Midbrain (tissue), 1 donor: ENCODE measurements around the gene GMDS.
"Not testable (repeated sequence)": the region's sequence is repeated elsewhere in the genome, so short reads cannot be mapped to it uniquely, and the experiment has no call there.

Experiments used
- DNase-seq: peaks from one replicate; lab custom pipeline; 2025; lab: John Stamatoyannopoulos, UW

The GMDS gene

DNA sequence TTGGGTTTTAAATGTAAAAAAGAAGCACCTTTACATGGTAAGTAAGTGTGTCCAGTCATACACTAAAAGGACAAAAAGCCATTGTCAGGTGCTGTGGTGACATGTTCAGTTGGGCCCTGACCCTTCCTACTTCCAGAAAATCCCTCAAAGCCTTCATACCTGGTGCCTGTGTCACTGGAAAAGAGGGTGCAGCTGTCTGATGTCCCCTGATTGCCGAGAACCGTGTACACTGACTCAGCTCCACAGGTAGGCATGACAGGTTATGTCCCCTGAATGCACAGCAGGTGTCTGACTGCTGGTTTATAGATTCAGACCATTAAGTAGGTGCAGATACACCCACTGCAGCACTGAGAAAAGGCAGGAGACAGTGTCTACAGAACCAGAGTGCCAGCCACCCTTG lies 536.6 kb downstream of the GMDS start:
- no peak for DNase-seq

DNA sequence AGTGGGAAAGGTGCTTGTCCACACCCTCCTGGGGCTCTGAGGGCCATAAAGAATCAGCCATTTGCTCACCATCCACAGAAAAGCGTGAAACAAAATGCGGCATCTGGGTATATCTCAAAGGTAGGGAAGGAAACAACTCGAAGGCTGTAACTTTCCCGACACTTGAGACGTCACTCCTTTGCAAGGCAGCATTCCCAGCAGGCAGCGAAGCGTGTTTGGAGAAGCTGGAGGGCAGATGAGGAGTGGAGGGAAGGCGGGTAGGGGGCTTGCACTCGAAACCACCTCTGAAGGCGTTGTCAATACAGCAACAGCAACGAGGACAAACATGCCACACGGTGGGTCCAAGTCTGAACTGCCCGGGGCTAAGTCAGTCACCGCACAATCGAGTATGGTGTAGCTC lies 537.3 kb downstream of the GMDS start:
- DNase-seq, result no peak

DNA sequence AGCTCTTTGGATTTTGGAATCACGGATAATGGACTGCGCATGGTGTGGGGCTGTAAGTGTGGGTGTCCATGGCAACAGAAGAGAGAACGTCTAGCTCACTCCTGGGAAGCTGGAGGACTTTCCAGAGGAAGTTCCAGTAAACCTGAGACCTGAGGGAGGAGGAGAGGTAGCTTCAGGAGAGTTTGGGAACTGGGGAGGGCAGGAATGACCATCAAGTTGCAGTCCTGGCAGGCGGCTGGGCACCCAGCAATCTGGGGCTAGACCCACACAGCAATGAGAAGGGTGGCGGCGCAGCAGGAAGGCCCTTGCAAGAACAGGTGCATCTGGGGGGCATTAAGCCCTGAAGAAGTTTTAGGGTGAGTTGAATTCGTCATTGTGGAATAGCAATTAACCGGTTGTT lies 539.8 kb downstream of the GMDS start:
- DNase-seq, result no peak

DNA sequence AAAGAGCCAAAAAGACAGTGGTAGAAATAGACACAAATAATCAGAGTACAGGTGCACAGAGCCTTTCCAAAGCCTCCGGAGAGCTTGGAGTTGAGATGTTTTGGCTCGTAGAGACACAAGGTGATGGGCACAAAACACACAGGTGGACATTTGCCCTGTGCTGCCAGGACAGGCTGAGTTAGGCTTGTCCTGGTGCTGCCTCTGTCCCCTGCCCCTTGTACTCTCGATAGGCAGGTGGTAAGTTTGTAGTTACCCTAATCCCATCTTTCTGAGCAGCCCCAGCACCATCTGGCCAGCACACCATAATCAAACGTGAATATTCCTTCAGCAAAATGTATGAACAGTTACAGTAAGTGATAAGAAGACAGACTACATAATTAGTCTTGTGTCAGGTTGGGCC lies 540.2 kb downstream of the GMDS start:
- no peak for DNase-seq

DNA sequence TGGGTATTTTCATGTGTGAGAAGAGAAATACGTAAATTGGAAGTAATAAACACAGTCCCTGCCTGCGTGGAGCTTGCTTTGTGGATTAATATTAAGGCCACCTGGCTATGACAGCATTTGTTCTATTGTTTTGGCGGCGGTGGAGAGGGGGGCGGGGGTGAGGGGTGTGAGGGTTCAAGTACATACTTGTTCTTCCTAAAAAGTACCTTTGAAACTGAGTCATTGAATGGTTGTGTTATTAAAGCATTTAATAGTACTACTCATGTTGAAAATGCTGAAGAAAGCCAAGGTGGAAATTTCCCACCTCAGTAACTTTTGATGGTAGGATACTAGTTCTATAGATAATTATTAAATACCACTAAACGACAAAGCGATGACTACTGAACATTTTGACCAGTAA lies 540.7 kb downstream of the GMDS start:
- DNase-seq, result no peak

DNA sequence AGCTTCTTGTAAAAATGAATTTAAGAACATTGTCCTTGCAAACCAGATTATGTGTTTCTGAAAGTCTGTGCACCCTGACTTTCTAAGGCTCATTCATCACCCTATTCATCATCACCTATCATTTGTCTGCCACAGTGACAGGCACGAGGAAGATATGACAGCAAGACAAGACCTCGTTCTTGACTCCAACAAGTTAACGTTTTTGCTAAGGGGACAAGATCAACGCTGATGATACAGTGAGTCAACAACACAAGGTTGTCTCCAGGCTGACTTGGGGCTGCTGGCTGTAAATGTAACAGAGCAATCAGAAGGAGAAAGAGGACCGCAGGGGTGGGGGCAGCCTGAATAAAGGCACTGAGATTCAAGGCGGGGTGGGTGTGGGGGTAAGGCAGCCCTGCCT lies 541.5 kb downstream of the GMDS start:
- no peak for DNase-seq

DNA sequence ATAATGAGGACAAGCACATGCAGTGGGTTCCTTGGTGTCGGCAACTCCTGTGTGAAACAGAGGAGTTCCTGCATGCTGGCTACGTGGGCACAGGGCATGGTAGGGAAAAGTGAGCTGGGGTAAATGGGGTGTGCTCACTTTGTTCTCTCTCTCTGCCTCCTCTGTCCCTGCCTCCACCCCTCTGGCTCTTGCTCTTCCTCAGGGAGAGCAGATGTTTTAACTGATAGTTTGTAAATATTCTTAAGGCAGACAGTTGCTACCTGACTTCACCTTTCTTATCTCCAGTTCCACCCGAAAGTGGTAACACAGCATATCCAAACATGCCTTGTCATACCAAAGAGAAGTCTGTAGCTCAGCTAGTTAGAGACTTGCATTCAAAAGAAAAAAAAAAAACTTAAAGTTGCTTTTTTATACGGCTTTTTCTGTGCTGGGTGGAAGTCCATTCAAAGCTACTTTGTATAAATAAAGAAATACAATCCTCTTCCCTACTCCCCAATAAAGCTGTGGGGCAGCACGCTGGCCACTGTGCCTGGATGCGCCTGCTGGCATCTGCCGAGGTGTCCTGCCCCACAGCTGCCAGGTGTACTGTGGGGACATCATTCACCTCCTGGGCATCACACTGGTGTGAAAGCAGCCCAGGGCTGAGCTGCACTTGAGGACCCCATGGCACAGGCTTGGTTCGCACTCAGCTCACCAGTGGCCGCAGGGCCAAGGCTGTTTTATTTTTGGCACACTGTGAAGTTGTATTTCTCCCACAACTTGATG lies 542.1 kb downstream of the GMDS start:
- no peak for DNase-seq

DNA sequence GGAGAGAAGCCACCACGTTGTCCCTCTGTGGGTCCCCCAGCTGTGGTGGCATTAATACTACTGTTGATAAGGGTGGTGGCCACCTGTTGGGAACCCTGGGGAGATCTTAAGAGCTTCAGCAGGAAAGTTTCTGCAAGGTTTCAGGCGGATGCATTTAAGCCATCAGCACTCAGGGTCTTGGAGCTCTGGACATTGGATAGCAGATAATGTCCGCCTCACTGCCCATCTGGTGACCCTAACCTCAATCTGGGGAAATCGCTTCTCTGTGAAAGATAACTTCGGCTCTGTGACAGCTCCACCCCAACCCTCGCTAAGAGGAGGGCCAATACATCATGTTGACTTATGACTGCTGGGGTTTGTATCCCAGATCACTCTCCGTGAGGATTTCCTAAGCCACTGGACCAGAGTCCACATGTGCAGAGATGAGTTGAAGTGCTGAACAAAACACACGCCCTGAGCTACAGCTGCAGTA lies 542.8 kb downstream of the GMDS start:
- no peak for DNase-seq

DNA sequence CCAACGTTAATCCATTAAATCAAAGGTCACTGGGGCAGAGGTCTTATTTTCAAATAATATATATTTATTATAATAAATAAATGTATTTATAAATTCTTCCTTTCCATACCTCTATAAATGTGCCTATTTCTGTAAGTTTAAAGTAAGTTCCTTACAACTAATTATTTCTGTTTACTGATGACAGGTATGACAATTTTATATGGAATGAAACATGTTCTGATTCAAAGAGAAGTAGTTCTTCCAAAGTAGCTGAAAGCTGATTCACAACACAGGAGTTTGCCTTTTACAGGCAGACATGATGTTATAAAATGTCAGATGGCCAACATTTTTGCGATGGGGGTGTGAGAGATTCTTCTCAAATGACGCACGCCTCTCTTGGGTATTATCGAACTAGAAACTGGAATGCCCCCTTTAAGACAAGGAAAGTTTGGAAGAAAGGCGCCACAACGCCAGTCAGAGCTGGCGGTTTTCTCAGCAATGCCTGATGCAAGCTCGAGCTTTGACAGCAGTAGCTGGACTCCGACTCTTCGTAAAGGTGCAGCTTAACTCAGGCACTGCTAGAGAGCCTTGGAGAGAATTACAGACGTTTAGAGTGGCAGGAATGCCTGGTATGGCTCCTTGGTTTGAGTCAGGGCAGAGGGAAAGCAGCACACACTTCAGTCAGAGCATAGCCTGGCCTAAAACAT lies 543.6 kb downstream of the GMDS start:
- DNase-seq, result no peak

DNA sequence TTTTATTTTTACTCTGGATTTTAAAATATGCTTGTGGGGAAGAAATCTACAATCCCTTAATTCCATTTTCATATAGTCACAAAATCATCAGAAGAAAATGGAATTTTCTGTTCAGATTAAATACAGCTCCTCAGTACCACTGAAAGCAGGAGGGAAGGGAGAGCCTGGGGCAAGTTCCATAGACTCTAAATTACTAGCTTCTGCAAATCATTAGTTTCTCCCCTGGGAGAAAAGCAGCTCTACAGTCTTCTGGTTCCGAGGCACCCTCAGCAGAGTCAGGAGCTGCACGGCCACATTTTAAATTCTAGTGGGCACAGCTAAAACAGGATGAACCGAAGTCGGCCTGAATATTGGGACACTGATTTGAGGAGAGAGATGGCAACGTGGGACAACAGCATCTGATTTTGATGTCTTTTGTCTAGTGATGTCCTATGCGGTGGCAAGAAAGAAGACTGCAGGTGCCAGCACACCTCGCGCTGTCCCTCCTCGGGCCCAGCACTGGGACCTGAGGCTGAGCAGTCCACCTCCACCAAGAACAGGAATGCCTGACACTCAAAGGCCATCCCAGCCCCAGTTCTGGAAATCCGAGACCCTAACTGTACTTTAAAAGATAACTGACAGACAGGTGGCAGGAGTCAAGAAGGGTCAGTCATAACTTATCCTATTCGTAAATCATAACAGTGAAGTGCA lies 545.0 kb downstream of the GMDS start:
- DNase-seq, result no peak

DNA sequence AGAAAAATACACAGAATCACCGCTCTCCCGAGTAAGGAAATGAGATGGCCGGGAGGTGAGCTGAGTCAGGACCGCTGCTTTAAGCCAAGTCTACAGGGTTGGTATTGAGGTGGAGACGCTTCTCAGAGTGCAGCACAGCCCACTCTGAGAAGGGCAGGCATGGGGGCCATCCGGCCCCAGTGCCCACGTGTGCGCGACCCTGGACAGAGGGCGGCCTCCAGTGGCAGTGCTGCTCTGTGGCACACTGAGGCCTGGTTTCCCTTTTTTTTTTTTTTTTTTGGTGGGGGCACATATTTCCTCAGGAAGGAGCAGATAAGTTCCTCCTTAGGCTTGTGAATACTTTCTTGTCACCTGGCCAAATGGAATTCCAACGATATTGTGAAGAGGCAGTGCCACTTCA lies 546.9 kb downstream of the GMDS start:
- DNase-seq, result no peak

DNA sequence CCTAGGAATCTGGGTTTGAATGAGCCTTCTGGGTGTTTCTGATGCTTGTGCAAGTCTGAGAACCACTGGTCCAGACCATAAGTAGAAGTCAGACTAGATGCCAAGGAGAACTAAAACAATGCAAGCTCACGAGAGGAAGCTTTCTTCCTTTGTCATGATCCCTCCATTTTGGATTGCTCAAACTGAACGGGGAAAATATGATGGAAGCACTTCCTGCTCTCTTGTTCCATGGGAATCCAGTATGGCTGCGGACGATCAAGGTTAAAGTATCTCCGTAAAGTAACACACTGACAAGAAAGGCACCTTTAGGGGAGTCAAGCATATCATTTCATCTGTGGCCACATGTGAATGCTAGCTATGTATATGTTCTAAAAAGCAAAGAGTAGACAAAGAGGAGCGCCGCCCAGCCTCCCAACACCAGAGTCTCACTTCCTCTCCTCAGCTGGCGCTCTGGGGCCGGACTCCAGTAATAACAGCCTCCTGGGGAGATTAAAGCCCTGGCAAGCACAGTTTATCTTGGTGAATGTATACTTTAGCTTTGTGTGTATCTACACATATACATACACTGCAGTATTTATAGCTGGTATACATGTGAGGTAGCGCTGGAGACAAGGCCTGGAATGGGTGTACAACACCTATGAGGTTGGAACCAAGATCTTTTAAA lies 547.6 kb downstream of the GMDS start:
- DNase-seq, result no peak

DNA sequence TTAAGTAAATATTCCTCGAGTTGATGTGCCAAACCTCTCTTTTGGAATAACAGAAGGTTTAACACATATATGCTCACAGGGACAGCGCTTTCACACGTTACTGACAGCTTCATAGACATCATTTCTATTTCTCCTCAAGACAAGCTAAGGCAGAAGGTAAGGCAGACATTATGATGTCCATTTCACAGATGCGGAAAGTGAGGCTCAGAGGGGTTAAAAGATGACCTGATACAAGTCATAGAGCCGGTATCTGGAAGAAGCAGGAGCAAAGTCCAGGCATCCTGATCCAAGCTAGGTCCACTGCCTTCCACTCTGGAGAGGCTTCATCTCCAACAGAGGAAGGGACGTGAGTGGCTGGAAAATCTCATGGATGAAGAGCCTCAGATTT lies 548.9 kb downstream of the GMDS start:
- DNase-seq, result no peak

DNA sequence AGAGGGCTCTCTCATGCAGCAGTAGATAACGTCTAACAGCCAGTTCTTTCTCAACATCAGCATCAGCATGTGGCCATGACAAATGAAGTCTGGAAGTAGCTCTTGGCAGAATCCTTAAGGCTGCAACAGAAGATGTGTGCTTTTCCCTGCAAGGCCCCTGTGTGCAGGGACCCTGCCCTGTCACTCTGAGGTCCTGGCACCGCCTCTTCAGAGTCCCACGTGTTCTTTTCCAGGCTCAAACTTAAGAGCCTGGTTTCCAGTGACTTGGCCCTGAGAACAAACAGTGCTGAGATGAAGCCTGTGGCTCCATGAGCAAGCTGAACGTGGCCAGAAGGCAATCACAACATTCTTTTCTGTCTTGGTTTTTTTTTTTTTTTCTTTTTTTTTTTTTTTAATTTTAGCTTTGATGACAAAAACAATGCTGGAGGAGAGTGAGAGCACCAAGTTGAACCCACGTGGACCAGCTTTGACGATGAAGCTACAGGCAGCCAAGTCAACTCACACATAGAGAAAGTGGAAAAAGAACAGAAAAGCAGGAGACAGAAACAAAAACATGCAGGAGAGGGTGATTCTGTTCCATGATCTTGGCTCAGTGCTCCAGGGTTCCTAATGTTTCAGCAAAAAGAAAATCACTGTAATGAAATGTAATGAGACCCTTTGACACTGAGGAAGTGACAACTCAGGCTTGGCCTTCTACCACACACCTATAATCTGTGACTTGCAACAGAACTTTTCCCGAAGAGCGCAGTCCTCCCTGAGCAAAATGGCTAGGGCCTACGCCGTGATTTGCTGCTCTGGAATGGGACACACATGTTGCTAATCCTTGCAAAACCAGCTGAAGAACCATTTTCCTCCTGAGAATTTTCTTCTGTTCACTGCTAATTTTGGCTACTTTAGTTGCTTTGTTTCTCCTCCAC lies 549.6 kb downstream of the GMDS start:
- no peak for DNase-seq

DNA sequence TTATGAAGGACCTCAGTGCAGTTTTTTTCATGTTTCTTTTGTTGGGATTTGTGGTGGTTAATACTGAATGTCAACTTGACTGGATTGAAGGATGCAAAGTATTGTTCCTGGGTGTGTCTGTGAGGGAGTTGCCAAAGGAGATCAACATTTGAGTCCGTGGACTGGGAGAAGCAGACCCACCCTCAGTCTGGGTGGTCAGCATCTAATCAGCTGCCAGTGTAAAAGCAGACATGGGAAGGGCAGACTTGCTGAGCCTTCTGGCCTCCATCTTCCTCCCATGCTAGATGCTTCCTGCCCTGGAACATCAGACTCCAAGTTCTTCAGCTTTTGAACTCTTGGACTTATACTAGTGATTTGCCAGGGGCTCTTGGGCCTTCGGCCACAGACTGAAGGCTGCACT lies 553.6 kb downstream of the GMDS start:
- not testable (repeated sequence) for DNase-seq

DNA sequence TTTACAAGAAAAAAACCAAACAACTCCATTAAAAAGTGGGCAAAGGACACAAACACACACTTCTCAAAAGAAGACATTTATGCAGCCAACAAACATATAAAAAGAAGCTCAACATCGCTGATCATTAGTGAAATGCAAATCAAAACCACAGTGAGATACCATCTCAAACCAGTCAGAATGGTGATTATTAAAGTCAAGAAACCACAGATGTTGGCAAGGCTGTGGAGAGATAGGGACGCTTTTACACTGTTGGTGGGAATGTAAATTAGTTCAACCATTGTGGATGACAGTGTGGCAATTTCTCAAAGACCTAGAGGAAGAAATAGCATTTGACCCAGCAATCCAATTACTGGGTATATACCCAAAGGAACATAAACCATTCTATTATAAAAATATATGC lies 554.7 kb downstream of the GMDS start:
- not testable (repeated sequence) for DNase-seq

DNA sequence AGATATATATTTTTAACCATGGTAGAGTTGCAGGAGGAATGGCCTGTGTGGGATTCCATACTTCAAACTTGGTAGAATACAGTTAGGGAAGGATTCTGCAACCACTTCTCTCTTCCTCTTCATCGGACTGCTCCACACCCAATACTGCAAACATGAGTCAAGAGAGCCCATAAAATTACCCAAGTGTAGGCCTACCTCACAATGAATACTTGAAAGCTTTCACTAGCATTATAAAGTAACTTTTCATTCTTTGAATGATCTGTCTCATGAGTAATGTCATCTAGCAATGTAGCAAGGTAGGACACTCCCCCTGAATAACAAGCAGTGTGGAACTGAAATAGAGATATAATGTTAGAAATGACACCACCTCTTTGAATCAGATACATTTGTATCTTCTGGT lies 556.3 kb downstream of the GMDS start:
- no peak for DNase-seq

DNA sequence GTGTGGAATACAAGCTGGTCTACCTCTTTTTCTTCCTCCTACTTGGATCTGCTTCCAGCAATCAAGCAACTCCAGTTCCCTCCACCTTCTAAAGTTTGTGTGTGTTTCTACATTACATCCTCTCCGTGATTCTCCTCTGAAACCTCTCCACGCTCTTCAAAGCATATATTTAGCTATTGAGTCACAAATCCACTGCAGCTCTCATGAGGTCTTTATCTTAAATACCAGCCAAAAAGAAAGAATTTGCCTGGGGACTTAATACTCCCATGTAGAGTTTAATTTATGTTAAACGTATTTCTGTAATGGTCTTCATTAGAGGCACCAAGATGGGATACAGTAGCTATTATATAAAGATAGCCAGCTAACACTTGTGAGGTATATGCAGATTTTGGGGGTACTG lies 557.0 kb downstream of the GMDS start:
- DNase-seq, result no peak

DNA sequence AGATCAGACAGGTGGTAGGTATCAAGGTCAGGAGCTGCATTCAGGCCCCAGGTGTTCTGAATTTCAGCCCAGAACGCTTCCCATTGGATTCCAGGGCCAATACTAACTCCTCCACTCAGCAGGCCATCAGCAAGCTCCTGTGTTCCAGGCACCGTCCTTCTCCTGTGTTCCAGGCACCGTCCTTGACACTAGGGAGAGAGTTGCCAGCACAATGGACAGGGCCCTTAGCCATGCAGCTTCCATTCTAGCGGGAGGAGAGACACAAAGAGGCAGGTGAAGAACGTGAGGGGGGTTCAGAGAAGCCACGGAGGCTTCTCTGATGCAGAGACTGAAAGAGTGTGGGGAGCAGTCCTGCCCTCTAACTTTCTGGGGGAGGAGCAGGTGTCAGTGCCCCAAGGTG lies 558.0 kb downstream of the GMDS start:
- no peak for DNase-seq

DNA sequence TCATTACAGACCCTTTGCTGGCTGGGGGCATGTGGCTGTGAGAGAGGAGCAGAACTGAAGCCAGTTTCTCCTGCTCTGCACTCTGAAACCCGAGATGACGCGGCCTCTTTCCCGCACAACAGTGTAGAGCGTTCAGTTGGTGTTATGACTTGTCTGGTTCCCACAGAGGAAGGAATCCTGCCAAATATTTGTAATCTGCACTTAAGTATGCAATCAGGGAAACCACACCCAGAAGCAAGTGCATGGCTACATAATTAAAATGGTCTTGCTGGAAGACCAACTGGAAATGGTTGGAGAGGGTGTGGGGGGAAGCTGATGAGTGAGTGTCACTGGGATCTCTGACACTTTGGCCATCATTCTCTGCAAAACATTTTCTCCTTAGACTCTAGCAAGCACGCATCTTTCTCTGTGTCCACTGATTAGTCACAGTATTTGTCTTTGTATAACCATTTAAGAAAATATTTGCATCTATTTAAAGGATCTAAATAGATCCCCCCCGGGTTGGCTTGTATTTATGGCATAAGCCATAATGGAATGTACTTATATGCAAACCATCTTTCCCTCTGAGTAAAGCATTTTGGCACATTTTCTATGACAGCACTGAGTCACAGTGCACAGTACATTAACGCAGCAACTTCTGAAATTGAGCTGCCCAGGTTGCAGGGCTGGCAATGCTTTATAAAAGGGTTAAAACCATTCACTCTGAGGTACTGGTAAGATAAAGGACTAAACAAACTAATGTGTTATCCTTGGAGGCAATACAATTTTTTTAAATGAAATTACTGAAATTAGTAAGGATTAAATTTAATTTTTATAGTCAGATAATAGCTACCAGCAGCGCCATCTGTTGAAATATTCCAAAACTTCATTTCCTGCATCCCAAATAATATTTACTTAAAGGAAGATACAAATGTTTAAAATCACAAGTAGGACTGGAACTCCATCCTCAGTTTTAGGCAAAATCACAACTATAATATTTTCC lies 559.0 kb downstream of the GMDS start:
- no peak for DNase-seq
